IPS DF 6.9 (cell line): ENCODE results near the gene GP1BB.

Experiments
- DNase-seq: peaks from one replicate; pipeline ENCODE4 v3.0.0-alpha.2; 2013; ENCODE audit warnings: low read depth, low spot score
- H3K27ac ChIP-seq: one replicate; pipeline ENCODE4 v1.5.1; 2013; ENCODE audit warnings: low read length, control low read depth
- H3K27me3 ChIP-seq: 2 replicates; pipeline ENCODE4 v1.6.1; 2013; ENCODE audit warnings: mild to moderate bottlenecking, low read length; ENCODE audit not compliant: control insufficient read depth, insufficient read depth
- H3K36me3 ChIP-seq: 2 replicates; pipeline ENCODE4 v1.6.1; 2013; ENCODE audit warnings: low read length; ENCODE audit not compliant: control insufficient read depth, insufficient read depth
- H3K4me1 ChIP-seq: 2 replicates; pipeline ENCODE4 v1.6.1; 2013; ENCODE audit warnings: low read length; ENCODE audit not compliant: control insufficient read depth, insufficient read depth
- H3K4me3 ChIP-seq: 2 replicates; pipeline ENCODE4 v1.5.1; 2013; ENCODE audit warnings: mild to moderate bottlenecking, low read length
- H3K9me3 ChIP-seq: 2 replicates; pipeline ENCODE4 v1.6.1; 2013; ENCODE audit warnings: low read length, inconsistent platforms; ENCODE audit not compliant: control insufficient read depth, insufficient read depth
- WGBS: extraction: QIAGEN DNeasy Blood & Tissue Kit; methylation state at CpG from one replicate; pipeline ENCODE4 v1.1.7; 2013; ENCODE audit warnings: mixed read lengths, missing lambda C conversion rate; ENCODE audit not compliant: insufficient read length, insufficient coverage; 5-methylcytosine and 5-hydroxymethylcytosine counted together

GP1BB gene

DNA sequence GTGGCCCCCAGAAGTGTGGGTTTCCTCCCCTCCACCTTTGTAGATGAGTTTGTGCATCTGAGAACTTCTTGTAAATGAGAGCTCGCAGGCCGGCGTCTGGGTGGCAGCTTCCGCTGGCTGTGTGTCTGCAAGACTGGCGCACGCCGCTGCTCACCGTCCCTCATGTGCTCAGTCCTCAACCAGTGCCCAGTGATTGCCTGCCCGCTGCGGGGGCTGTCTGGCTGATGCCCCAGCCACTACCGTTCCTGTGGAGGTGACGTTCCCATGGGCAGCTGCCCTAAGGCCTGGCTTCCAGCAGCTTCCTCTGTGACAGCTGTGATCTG is 46.0 kb downstream of the GP1BB start:
- Histone ChIP-seq H3K27me3 (peaks cover 49% of the 10 kb centered on the region), H3K9me3 (no peaks in the 10 kb centered on the region), H3K36me3 (peaks cover 3% of the 10 kb centered on the region; the same call in 1 of the 2 replicates), H3K27ac (no peak overlapping the region), H3K4me1 (peaks cover 5% of the 10 kb centered on the region; the same call in 1 of the 2 replicates), H3K4me3 (no peak overlapping the region)
- no peak for DNase-seq
- no CpG with 5 or more reads among the region's 12 CpGs for WGBS

DNA sequence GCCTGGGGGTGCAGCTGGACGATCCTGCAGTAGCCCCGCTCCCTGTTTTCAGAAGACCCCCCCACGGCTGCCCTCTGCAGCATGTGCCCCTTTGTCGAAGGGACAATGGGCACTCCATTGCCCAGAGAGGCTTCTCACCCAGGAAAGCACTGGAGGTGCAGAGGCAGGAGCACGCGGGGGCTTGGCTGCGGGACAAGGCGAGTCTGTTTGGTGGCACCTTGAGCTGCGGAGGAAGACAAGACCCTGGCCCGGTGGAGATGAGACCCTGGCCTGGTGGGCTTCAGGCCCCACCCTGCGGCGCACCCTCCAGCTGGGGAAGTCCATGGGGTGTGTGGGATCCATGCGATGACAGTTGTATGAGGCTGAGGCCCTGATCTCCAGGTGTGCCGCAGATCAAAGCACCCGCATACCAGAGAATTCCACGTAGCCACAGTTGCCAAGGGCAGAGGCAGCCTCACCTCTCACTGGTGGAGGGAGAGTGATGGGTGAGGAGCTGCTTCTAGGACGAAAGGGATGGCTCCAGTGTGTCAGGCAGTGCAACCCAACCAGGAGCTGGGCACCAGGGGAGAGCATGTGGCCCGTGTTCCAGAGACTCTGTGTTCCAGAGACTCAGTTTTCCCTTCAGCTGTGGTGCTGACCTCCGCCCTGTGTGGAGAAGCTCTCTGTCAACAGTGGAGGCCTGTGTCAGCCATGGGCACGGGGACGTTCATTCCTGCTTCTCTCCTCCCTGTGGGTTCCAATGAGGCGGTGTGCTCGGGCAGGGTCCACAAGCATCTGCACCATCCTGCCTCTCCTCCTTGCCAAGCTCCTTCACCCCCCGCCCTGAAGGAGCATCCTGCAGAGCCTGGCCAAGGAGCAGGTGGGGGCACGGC is 47.2 kb downstream of the GP1BB start:
- no peak overlapping the region for H3K27ac ChIP-seq
- H3K27me3 ChIP-seq = peaks cover 36% of the 10 kb centered on the region
- WGBS = no CpG with 5 or more reads among the region's 25 CpGs
- H3K9me3 ChIP-seq = no peaks in the 10 kb centered on the region
- 0 out of 2 replicates have a peak, but pooled peaks cover under 1% of the 10 kb centered on the region for H3K4me1 ChIP-seq
- H3K36me3 ChIP-seq = peaks cover 3% of the 10 kb centered on the region; the same call in 1 of the 2 replicates
- DNase-seq = no peak
- no peak overlapping the region for H3K4me3 ChIP-seq

DNA sequence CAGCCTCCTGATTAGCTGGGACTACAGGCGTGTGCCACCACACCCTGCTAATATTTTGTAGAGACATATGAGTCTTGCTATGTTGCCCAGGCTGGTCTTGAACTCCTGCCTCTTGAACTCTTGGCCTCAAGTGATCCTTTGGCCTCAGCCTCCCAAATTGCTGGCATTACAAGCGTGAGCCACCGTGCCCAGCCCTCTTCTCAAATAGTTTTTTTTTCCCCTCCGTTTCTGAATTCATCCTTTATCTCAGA is 49.0 kb downstream of the GP1BB start:
- Histone ChIP-seq H3K4me1 (no peaks in the 10 kb centered on the region), H3K27ac (no peak overlapping the region), H3K4me3 (no peak overlapping the region), H3K27me3 (peaks cover 22% of the 10 kb centered on the region), H3K9me3 (no peaks in the 10 kb centered on the region), H3K36me3 (peaks cover 3% of the 10 kb centered on the region; the same call in 1 of the 2 replicates)
- no peak for DNase-seq
- no CpG with 5 or more reads among the region's 4 CpGs for WGBS

DNA sequence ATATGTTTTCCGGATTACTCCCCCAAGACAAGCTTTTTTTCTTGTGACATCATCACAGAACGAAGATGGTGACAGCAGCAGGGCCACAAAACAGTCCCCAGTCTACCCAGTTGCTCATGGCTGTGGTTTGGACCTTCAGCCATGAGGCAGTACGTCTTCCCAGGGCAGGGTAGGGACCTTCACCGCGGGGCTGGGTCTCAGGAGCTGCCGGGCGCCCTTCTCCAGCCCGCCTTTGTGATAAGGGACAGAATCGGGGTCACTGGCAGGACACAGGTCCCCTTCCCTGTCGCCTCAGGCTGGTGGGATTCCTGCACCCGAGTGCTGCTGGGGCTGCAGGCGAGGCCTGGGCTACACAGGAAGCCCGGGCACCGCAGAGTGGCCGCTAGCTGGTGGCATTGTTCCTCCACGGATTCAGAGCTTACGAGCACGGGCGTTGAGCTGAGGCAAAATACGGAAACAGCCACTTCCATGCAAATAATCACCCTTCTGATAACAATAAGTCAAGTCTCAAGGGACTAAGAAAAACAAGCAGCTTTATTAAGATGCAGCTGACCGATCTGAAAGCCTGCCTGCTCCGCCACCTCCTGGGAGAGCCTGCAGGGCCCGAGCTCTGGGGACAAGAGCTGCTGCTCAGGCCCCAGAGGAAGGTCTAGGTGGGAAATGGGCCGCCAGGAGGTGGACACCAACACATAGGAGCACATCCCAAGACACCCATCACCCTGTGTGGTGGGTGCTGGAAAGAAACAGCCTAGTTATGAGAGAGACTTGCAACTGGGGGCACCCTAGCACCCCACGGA is 49.5 kb downstream of the GP1BB start:
- Histone ChIP-seq H3K27me3 (peaks cover 17% of the 10 kb centered on the region), H3K4me1 (no peaks in the 10 kb centered on the region), H3K36me3 (peaks cover 3% of the 10 kb centered on the region; the same call in 1 of the 2 replicates), H3K27ac (no peak overlapping the region), H3K9me3 (no peaks in the 10 kb centered on the region), H3K4me3 (no peak overlapping the region)
- WGBS = no CpG with 5 or more reads among the region's 25 CpGs
- DNase-seq = no peak

DNA sequence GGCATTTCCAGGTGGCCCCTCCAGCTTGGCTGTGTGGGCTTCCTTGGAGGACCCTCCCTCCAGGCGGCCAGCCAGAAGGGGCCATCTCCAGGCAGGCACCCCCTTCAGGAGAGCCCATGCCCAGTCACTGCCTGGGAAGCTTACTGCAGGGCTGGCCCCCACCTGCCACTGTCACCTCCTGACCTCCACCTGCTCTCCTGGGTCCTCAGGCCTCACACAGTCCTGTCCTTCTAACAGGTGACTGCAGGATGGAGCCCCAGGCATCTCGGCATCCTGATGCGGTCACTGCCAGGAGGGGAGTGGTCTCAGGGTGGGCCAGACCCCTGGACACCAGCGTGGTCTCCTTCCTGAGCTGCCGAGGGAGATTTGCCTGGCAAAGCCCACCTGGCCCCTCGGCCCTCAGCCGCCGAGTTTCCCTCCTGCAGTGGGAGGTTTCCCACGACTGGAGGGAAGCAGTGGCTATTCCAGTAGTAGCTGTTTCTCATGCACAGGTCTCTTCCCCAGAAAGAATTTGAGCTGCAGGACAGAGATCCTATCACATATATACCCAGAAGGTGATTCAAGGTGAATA is 50.2 kb downstream of the GP1BB start:
- no peak overlapping the region for H3K27ac ChIP-seq
- peaks cover 3% of the 10 kb centered on the region; the same call in 1 of the 2 replicates for H3K36me3 ChIP-seq
- no peak overlapping the region for H3K4me3 ChIP-seq
- H3K9me3 ChIP-seq = no peaks in the 10 kb centered on the region
- H3K4me1 ChIP-seq = no peaks in the 10 kb centered on the region
- H3K27me3 ChIP-seq = peaks cover 10% of the 10 kb centered on the region
- no CpG with 5 or more reads among the region's 9 CpGs for WGBS
- DNase-seq = no peak
